ENCODE measurements around the gene ST6GAL1. TPM values are rescaled to one million over a fixed set of nuclear protein-coding genes. Genes with fewer than 3 reads are reported as not detected.
"Not testable (repeated sequence)": the region's sequence is repeated elsewhere in the genome, so short reads cannot be mapped to it uniquely, and the experiment has no call there.

ST6GAL1 gene
- total RNA-seq, 1 donor from 2014 or later, result 33.8 TPM

DNA sequence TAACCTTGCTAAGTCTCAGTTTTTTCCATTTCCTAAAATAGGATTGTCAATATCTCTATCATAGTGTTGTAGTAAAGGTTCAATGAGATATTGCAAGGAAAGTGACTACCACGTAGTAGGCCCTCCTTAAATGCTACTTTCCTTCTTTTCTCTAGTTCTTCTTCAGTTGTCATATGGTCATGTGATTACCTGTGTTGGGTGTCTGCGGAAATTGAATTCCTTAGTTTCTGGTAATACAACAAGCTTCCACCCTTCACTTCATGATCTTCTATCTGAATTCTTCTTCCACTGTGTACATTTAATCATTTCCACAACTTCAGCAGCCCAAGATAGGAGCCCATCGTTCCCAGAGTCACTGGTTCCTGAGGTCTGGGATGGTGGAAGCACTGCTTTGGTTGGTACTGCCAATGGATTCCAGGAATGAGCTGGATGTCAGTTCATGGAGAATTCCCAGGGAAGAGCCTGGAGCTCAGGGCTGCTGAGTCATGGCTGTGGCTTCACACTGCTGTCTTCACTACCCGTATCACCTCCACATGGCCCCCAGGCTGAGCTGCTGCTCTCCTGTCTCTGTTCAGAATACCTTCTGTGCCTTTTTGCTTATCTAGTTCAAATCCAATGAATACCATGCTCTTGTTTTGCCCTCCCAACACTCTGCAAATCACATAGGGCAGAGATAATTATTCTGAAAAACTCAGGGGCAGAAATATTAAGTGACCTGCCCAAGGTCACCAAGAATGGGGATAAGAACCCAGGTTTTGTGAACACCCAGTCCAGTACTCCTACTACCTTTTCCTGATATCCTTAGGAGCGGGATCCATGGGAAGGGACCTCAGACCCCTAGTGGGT, 110.4 kb downstream of the ST6GAL1 start:
- FAIRE-seq, result no peak
- no peak for DNase-seq (ENCODE audit: low spot score in 2 of 2)

DNA sequence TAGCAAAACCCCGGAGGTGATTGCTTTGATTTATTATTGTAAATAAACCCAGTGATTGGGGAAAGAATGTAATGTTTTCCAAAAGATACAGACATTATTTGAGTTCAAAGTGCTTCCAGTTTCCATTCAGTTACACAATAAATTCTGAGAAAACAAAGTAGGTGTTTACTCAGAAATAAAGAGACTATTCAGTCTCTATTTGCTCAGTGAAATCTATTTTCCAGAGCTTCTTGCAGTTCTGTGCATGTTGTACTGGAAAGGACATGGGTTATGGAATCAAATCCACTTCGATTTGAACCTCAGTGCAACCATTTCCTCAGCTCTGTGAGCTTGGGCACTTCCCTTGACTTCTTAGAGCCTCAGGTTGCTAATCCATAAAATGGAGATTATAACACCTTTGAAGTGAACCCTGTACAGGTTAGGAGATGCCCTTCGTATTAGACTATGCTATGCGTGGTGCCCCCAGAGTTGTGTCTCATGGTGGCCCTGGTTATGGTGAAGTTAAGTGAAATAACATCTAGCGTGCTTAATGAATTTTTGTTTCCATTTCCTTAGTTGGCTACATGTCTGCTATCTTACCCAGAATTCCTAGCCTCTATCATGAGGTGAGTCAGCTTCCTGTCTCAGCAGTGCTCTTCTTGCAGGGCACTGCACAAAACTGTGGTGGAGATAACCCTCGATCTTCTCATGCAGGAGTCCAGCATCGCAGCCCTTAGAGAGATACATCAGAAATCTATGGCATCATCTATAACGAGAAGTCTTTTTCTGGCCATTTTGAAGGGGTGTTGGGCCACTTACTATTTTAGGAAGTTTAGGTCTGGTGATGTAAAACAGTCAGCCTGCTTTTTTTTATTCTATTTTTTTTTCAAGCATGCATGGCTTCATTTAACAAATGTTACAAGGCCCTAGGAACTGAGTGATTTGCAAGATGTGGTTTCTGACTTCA, 111.3 kb downstream of the ST6GAL1 start:
- DNase-seq (ENCODE audit: low spot score in 2 of 2) (no peak), FAIRE-seq (no peak)

DNA sequence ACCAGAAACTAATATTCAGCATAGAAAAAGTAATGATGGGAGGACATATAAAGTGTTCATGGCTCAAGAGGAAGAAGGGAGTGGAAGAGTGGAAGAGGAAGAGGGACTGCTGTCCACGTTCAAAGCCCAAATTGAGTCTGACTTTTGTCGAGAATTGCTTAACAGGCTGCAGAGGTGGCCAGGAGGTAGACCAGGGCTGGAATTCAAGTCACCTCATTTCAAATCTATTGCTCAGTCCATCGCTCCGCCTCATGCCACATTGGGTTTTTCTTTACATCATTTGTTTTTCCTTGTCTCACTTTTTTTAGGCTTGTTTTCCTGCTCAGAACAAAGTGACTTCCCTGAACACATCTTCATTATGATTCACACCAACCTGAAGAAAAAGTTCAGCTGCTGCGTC, 112.0 kb downstream of the ST6GAL1 start:
- no peak for FAIRE-seq
- DNase-seq (ENCODE audit: low spot score in 2 of 2), result no peak

DNA sequence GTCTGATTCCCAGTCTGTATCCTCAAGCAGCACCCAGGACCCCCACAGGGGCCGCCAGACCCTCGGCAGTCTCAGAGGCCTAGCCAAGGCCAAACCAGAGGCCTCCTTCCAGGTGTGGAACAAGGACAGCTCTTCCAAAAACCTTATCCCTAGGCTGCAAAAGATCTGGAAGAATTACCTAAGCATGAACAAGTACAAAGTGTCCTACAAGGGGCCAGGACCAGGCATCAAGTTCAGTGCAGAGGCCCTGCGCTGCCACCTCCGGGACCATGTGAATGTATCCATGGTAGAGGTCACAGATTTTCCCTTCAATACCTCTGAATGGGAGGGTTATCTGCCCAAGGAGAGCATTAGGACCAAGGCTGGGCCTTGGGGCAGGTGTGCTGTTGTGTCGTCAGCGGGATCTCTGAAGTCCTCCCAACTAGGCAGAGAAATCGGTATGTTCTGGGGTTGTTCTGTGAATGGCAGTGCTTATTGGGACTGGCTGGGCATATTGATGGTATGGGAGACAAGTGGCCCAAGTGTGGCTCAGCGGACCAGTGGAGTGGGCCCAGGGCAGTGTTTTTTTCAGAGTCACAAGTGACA, 112.6 kb downstream of the ST6GAL1 start:
- no peak for FAIRE-seq
- DNase-seq (ENCODE audit: low spot score in 2 of 2), result no peak

DNA sequence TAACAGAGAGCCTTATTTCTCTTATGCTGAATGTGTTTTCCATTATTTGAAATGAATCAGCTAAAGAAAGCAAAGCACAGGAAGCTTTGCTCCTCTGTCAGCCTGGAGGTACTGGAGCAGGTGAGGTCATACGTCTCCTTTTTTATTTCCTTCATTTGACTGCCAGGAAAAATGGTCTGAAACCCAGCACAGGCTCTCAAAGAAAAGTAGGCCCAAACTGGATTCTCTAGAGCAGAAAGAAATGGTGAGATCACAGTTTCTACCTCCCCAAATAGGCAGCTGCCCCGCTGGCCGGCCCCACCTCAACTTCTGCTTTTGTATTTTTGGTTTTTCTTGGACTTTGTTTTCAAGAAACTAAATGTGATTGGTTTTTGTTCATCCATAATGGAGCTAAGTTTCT, 113.9 kb downstream of the ST6GAL1 start:
- FAIRE-seq (no peak), DNase-seq (ENCODE audit: low spot score in 2 of 2) (no peak)

DNA sequence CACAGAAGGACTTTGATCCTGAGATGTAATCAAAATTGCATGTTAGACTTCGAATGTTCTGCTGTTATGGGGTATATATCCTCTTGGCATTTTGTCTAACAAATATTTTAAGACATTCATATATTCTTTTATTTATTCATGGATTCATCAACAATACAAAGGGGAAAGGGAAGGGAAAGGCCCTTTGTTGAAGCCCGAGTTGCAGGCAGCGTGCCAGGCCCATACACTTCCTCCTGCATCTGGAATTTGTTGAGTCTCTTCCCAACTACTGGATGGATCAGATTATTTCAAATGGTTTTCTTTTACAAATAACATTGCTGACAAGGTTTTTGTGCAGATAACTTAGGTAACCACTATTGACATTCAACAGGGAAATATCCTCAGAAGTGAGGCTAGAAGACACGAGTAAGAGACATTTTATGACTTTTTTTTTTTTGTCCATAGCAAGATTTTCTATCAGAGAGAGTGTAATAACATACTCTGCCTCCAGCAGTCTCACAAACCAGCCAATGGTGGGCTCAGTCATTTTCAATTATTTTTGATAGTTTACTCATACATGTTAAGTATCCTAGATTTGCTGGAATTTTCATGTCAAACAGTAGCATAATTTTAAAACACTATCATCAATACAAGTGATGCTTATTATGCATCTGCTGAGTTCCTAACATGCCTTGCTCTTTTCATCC, 114.7 kb downstream of the ST6GAL1 start:
- no peak for DNase-seq (ENCODE audit: low spot score in 2 of 2)
- no peak for FAIRE-seq

DNA sequence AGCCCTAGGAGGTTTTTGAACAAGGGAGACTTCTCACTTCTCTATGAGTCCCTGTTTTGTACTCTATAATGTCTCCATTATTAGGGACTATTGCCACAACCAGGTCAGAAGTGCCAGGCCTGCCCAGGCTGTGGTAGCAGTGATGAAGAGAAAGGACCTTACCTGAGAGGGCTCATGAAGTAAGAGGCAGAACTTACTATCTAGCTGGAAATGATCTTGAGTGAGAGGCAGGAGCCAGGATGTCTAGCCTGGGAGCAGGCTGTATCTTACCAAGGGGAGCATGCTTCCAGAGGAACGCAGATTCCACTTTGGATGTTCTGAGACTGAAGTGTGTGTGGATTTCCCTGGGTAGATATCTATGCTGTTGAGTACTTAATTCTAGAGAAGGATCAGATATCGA, 115.7 kb downstream of the ST6GAL1 start:
- no peak for DNase-seq (ENCODE audit: low spot score in 2 of 2)
- FAIRE-seq, result no peak

DNA sequence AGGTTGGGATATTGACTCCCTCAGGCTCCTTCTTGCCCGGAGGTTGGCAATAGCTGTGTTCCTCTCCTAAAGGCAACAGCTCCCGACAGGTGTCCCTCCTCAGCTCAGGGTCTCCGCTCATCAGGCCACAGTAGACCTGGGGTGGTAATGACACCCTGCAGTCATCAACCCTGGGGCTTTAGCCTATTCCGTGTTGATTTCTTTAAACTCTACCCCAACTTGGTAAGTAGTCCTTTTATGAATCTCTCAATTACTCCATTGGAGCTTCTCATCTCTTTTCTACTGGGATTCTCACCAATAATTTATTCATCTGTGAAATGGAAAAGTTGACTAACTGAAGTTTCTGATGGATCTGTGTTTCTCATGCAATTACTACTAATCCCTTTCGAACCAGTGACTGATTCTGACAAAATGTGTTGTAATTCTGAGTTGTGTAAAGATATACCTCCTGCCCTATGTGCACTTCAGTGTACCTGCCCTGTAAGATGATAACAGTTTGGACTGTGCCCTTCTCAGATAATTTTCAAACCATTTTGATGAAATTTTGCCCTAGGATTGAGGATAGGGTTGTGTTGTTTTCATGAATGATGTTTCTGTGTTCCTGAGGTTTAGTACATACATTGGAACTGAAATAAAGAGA, 119.3 kb downstream of the ST6GAL1 start:
- FAIRE-seq (no peak), DNase-seq (ENCODE audit: low spot score in 2 of 2) (no peak)

DNA sequence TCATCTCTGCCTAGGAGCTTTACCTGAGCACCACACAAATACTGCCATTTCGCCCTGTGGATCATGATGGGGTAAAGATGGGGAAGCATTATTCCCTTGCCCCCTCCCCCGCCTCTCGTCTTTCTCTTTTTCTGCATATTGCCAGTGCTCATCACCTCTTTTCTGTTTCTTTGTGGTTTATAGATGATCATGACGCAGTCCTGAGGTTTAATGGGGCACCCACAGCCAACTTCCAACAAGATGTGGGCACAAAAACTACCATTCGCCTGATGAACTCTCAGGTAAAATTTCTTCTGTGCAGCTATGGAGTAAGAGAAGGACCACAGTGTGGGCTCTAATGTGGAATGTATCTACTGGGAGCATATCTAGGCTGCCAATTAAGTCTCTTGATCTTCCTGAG, 120.7 kb downstream of the ST6GAL1 start:
- FAIRE-seq (no peak), DNase-seq (ENCODE audit: low spot score in 2 of 2) (no peak)

DNA sequence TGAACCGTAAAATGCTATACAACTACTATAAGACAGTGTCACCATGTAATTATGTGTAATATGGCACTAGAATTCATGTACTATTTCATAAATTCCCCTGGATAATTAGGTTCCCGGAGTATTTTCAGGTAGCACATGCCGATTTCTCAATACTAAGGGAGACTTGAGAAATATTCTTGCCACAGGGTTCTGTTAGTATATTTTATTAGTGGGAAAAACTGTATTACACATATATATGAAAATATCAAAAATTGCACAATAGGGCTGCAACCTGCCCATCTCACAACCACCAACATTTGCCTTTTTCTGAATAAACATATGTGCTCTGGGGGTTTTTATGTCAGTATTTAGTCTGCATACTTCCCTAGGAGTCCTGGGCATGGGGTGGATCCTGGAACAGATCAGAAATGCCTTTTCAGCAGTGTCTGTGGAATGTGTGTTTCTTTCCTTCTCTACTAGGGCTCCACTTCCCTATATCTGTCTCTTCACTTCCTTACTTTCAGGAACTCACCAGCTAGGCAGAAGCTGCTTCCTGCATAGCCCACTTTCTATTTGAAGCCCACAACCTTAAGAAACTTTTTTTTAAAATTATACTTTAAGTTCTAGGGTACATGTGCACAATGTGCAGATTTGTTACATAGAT, 121.5 kb downstream of the ST6GAL1 start:
- FAIRE-seq (no peak), DNase-seq (ENCODE audit: low spot score in 2 of 2) (no peak)

DNA sequence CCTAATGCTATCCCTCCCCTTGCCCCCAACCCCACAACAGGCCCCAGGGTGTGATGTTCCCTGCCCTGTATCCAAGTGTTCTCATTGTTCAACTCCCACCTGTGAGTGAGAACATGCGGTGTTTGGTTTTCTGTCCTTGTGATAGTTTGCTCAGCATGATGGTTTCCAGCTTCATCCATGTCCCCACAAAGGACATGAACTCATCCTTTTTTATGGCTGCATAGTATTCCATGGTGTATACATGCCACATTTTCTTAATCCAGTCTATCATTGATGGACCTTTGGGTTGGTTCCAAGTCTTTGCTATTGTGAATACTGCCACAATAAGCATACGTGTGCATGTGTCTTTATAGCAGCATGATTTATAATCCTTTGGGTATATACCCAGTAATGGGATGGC, 122.1 kb downstream of the ST6GAL1 start:
- not testable (repeated sequence) for FAIRE-seq; DNase-seq (ENCODE audit: low spot score in 2 of 2)

DNA sequence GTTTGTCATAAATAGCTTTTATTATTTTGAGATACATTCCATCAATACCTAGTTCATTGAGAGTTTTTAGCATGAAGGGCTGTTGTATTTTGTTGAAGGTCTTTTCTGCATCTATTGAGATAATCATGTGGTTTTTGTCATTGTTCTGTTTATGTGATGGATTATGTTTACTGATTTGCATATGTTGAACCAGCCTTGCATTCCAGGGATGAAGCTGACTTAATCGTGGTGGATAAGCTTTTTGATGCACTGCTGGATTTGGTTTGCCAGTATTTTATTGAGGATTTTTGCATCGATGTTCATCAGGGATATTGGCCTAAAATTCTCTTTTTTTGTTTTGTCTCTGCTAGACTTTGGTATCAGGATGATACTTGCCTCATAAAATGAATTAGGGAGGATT, 124.1 kb downstream of the ST6GAL1 start:
- not testable (repeated sequence) for FAIRE-seq; DNase-seq (ENCODE audit: low spot score in 2 of 2)

DNA sequence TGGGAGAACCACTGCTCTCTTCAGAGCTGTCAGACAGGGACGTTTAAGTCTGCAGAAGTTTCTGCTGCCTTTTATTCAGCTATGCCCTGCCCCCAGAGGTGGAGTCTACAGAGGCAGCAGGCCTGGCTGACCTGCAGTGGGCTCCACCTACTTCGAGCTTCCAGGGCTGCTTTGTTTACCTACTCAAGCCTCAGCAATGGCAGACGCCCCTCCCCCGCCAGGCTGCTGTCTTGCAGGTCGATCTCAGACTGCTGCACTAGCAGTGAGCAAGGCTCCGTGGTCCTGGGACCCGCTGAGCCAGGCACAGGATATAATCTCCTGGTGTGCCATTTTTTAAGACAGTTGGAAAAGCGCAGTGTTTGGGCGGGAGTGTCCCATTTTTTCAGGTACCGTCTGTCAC, 127.5 kb downstream of the ST6GAL1 start:
- FAIRE-seq; DNase-seq (ENCODE audit: low spot score in 2 of 2): not testable (repeated sequence)

DNA sequence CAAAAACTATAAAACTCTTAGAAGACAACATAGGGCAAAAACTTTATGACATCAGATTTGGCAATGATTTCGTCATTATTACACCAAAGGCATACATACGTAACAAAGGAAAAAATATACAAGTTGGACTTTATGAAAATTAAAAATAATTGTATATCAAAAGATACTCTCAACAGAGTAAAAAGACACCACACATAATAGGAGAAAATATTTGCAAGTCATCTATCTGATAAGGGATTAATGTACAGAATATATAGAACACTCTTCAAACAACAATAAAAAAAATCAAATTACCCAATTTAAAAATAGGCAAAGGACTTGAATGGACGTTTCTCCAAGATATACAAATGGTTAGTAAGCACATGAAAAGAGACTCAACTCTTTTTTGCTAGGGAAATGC, 131.4 kb downstream of the ST6GAL1 start:
- DNase-seq (ENCODE audit: low spot score in 2 of 2), result no peak

DNA sequence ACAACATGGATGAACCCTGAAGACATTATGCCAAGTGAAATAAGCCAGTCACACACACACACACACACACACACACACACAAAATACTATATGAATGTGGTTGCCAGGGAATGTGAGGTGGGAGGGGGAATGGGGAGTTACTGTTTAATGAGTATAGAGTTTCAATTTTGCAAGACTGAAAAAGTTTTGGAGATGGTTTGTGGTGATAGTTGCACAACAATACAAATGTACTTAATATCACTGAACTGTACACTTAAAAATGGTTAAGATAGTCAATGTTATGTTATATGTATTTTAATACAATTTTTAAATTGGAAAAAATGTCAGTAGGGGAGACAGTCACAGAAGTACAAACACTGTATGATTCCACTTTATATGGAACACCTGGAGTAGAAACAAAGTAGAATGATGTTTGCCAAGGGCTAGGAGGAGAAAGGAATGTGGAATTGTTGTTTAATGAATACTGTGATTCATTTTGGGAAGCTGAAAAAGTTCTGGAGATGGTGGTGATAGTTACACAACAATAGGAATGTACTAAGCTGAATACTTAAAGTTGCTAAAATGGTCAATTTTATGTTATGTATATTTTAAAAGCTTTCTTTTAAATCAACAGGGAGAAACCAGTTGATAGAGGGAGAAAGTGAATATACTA, 132.3 kb downstream of the ST6GAL1 start:
- FAIRE-seq, result no peak
- no peak for DNase-seq (ENCODE audit: low spot score in 2 of 2)

More for the DNA sequence above, 131.4 kb downstream of the ST6GAL1 start:
- no peak for FAIRE-seq

DNA sequence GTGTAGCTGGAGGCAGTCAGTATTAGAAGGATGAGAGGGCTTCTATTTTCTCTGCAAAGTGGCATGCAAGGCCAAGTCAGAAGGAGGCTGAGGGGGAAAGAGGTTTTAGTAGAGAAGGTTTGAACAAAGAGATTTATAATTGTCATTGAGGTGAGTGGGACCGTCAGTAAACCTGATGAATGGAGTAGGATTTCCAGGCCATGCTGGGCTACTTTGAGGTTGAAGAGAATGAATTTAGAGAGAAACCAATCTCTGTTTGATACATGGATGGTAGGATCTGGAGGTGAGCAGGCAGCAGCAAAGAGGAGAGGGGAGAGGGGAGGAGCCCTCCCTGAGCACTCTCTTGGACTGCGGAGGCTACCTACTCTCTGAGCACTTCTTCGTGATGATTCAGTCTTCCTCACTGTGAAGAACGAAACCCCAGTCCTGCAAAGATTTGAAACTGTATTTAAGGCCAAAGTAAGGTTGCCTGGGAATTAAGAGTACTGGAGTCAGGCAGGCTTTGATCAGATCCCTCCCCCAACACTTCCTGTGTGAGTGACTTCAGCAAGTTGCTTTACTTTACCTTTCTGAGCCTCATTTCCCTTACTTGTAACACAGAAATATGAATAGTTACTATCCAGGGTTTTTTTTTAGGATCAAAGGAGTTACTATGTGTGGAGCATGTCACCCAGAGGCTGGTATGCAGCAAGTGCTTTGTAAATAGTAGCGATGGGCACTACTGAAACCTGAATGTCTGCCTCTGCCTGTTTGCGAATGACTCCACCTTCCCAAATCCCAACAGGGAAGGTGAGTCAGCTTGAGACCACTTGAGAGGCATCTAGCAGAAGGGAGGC, 133.2 kb downstream of the ST6GAL1 start:
- no peak for DNase-seq (ENCODE audit: low spot score in 2 of 2)
- no peak for FAIRE-seq

DNA sequence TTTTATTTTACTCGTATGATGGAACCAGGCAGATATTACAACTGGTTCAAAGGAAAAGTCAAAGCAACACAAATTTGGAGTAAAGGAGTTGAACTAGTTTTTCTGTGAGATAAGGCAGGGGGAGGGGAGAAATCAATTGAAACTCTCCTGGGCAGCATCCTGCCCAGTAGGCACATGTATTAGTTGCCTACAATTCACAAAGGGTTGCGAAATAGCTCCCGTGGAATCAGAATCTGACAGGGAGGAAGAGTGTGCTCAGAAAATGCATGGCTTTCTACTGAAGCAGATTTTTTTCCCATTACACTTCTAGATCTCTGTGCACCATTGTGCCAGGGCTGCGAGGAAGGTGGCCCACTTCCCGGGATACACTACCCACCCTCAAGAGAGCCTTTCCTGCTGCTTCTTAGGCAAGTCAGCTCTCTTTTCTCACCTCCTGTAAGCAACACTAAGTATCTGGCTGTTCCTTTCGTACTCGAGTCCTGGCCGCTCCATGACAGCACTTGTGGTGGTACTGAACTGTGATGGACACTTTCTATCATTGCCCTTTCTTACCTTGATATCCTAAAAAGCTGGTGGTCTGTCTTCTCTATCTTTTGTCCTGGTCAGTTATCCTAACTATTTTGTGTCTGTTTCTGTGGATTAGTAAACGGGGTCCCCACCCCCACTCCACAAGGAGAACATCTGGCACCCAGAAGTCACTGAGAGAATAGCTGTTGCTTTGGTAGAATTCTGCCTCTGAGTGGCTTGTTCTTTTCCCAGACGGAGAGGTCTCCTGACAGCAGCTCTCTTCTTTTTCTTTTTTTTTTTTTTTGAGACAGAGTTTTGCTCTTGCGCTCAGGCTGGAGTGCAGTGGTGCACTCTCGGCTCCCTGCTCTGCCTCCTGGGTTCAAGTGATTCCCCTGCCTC, 134.1 kb downstream of the ST6GAL1 start:
- FAIRE-seq (no peak), DNase-seq (ENCODE audit: low spot score in 2 of 2) (no peak)

Measured in frontal cortex (tissue), 4 donors.